H9 (cell line): Measurements from ENCODE around the gene EXOC2. TPM values are rescaled to one million over a fixed set of nuclear protein-coding genes. Genes with fewer than 3 reads are reported as not detected.

Experiments used
- DNase-seq: peaks from one replicate; pipeline ENCODE4 v3.0.0-alpha.2; 2017
- H2AFZ ChIP-seq: one replicate; pipeline ENCODE4 v1.6.1; 2013; ENCODE audit warnings: mild to moderate bottlenecking, low read length, control low read depth, moderate library complexity
- H2AK5ac ChIP-seq: 2 replicates; pipeline ENCODE4 v1.6.1; 2013; ENCODE audit warnings: low read length, control low read depth, mixed read lengths; ENCODE audit not compliant: insufficient read length
- H2BK120ac ChIP-seq: one replicate; pipeline ENCODE4 v1.6.1; 2013; ENCODE audit warnings: low read depth, mild to moderate bottlenecking, low read length, control low read depth, inconsistent platforms; ENCODE audit not compliant: poor library complexity, severe bottlenecking
- H2BK12ac ChIP-seq: 2 replicates; pipeline ENCODE4 v1.6.1; 2013; ENCODE audit warnings: low read length, control low read depth, mixed read lengths, low read depth; ENCODE audit not compliant: insufficient read length
- H2BK15ac ChIP-seq: 2 replicates; pipeline ENCODE4 v1.6.1; 2013; ENCODE audit warnings: low read depth, low read length, control low read depth
- H2BK20ac ChIP-seq: one replicate; pipeline ENCODE4 v1.6.1; 2013; ENCODE audit warnings: low read depth, mild to moderate bottlenecking, low read length, control low read depth, inconsistent platforms; ENCODE audit not compliant: poor library complexity, severe bottlenecking
- H2BK5ac ChIP-seq: 2 replicates; pipeline ENCODE4 v1.6.1; 2013; ENCODE audit warnings: low read length, control low read depth, mixed read lengths; ENCODE audit not compliant: insufficient read length
- H3K14ac ChIP-seq: 2 replicates; pipeline ENCODE4 v1.6.1; 2013; ENCODE audit warnings: low read length, control low read depth; ENCODE audit not compliant: insufficient read depth
- H3K18ac ChIP-seq: 2 replicates; pipeline ENCODE4 v1.6.1; 2013; ENCODE audit warnings: low read depth, mild to moderate bottlenecking, mixed read lengths, low read length, control low read depth; ENCODE audit not compliant: insufficient read length
- H3K23ac ChIP-seq: 2 replicates; pipeline ENCODE4 v1.6.1; 2013; ENCODE audit warnings: low read length, control low read depth, mixed read lengths, low read depth; ENCODE audit not compliant: insufficient read length
- H3K23me2 ChIP-seq: 2 replicates; pipeline ENCODE4 v1.6.1; 2013; ENCODE audit warnings: low read depth, mild to moderate bottlenecking, mixed read lengths, low read length, control low read depth; ENCODE audit not compliant: insufficient read length, poor library complexity, severe bottlenecking
- H3K27ac ChIP-seq: 2 replicates; pipeline ENCODE4 v1.5.1; 2013; ENCODE audit warnings: low read length, control low read depth, mixed read lengths, low read depth; ENCODE audit not compliant: insufficient read length
- H3K27me3 ChIP-seq: 2 replicates; pipeline ENCODE4 v1.6.1; 2013; ENCODE audit warnings: low read length, control low read depth, inconsistent platforms; ENCODE audit not compliant: insufficient read depth
- H3K4ac ChIP-seq: 2 replicates; pipeline ENCODE4 v1.6.1; 2013; ENCODE audit warnings: low read depth, mild to moderate bottlenecking, control low read depth, inconsistent platforms, low read length, moderate library complexity
- H3K4me1 ChIP-seq: 2 replicates; pipeline ENCODE4 v1.6.1; 2013; ENCODE audit warnings: low read length, control low read depth, inconsistent platforms; ENCODE audit not compliant: insufficient read depth
- H3K4me2 ChIP-seq: 2 replicates; pipeline ENCODE4 v1.6.1; 2013; ENCODE audit warnings: low read length, control low read depth, mixed read lengths; ENCODE audit not compliant: insufficient read length, insufficient read depth
- H3K56ac ChIP-seq: 2 replicates; pipeline ENCODE4 v1.6.1; 2013; ENCODE audit warnings: low read depth, mild to moderate bottlenecking, mixed read lengths, low read length, control low read depth; ENCODE audit not compliant: insufficient read length
- H3K79me1 ChIP-seq: 2 replicates; pipeline ENCODE4 v1.6.1; 2013; ENCODE audit warnings: low read depth, mild to moderate bottlenecking, moderate library complexity, low read length, control low read depth, inconsistent platforms; ENCODE audit not compliant: insufficient read depth, poor library complexity, severe bottlenecking
- H3K79me2 ChIP-seq: 2 replicates; pipeline ENCODE4 v1.6.1; 2013; ENCODE audit warnings: low read length, control low read depth, inconsistent platforms; ENCODE audit not compliant: insufficient read depth
- H3K9ac ChIP-seq: 2 replicates; pipeline ENCODE4 v1.6.1; 2013; ENCODE audit warnings: low read length, control low read depth, mixed read lengths; ENCODE audit not compliant: insufficient read length; ENCODE audit errors: extremely low read depth
- H3K9me3 ChIP-seq: one replicate; pipeline ENCODE4 v1.6.1; 2013; ENCODE audit warnings: low read depth, low read length, inconsistent platforms; ENCODE audit not compliant: control insufficient read depth
- H3T11ph ChIP-seq: one replicate; pipeline ENCODE4 v1.6.1; 2013; ENCODE audit warnings: mild to moderate bottlenecking, low read length, control low read depth, inconsistent platforms
- H4K20me1 ChIP-seq: one replicate; pipeline ENCODE4 v1.6.1; 2013; ENCODE audit not compliant: control insufficient read depth, insufficient read length, insufficient read depth
- H4K5ac ChIP-seq: 2 replicates; pipeline ENCODE4 v1.6.1; 2013; ENCODE audit warnings: low read depth, mild to moderate bottlenecking, mixed read lengths, low read length, control low read depth; ENCODE audit not compliant: insufficient read length
- H4K8ac ChIP-seq: replicated peaks from 2 replicates; pipeline ENCODE4 v1.6.1; 2013; ENCODE audit warnings: low read length, control low read depth, mixed read lengths, low read depth; ENCODE audit not compliant: insufficient read length
- H4K91ac ChIP-seq: 2 replicates; pipeline ENCODE4 v1.6.1; 2013; ENCODE audit warnings: low read depth, mild to moderate bottlenecking, moderate library complexity, mixed read lengths, low read length, control low read depth; ENCODE audit not compliant: insufficient read length
- H3K27ac Mint-ChIP-seq, 3 experiments: 2 replicates in 2 of 3; 3 replicates in 1 of 3; pipeline ENCODE4 v1.8.0; 2020 to 2021; ENCODE audit warnings: mixed read lengths in 3 of 3, mild to moderate bottlenecking in 1 of 3, moderate library complexity in 1 of 3
- H3K27me3 Mint-ChIP-seq: 2 replicates; pipeline ENCODE4 v1.8.0; 2021; ENCODE audit warnings: low read depth, mild to moderate bottlenecking, moderate library complexity, mixed read lengths
- H3K36me3 Mint-ChIP-seq, 3 experiments: 2 replicates in 2 of 3; 3 replicates in 1 of 3; pipeline ENCODE4 v1.8.0; 2020 to 2021; ENCODE audit warnings: low read depth in 3 of 3, mixed read lengths in 3 of 3; ENCODE audit not compliant: insufficient read depth in 1 of 3
- H3K4me1 Mint-ChIP-seq, 2 experiments: 2 replicates each; pipeline ENCODE4 v1.8.0; 2020; ENCODE audit warnings: mixed read lengths in 2 of 2
- H3K4me3 Mint-ChIP-seq, 2 experiments: 2 replicates in 1 of 2; 3 replicates in 1 of 2; pipeline ENCODE4 v1.8.0; 2020 to 2021; ENCODE audit warnings: mild to moderate bottlenecking in 2 of 2, mixed read lengths in 2 of 2, moderate library complexity in 1 of 2
- H3K9me3 Mint-ChIP-seq, 2 experiments: 2 replicates in 1 of 2; 3 replicates in 1 of 2; pipeline ENCODE4 v1.8.0; 2020; ENCODE audit warnings: mild to moderate bottlenecking in 2 of 2, mixed read lengths in 2 of 2, moderate library complexity in 1 of 2
- CTCF ChIP-seq: fragments of 200-600 bp; sonication (generic); conservative IDR thresholded peaks from 3 replicates; pipeline ENCODE4 v1.8.0; 2021; ENCODE audit warnings: antibody characterized with exemption, mild to moderate bottlenecking
- WGBS: extraction: QIAGEN DNeasy Blood & Tissue Kit; methylation state at CpG from one replicate; pipeline ENCODE4 v1.1.7; 2013; ENCODE audit warnings: missing lambda C conversion rate, low lambda C conversion rate, mixed read lengths; ENCODE audit not compliant: insufficient read length; ENCODE audit errors: extremely low coverage; 5-methylcytosine and 5-hydroxymethylcytosine counted together
- total RNA-seq: library from RNA; stranded (reverse); gene quantifications from 2 replicates; pipeline ENCODE4 v1.2.1, GENCODE V29; 2021

EXOC2 gene
- total RNA-seq, 1 experiment from 2014 or later: 29.9 TPM

DNA sequence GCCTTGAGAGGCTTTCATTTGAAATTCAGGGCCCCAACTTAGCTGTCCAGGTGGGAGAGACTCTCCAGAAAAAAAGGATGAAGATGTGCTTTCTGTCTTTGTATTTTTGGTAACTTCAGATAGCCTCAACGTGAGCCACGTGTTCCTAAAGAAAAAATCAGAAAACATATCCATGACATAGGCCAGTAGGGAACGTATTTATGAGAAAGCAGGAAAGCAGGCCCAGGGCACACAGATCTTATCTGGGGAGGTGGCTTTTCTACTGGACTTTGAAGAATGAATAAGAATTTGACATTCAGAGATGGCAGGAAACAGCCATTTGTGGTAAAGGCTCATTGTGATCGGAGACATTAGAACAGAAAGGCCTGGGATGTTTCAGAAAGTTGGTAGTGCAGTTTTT lies 21.2 kb upstream of the EXOC2 start:
- H3K27ac Mint-ChIP-seq: no peak overlapping the region
- no peak overlapping the region for H2BK120ac ChIP-seq
- H4K20me1 ChIP-seq: no peaks in the 10 kb centered on the region
- no peaks in the 10 kb centered on the region for H3K79me1 ChIP-seq
- H3K56ac ChIP-seq: no peak overlapping the region
- H3T11ph ChIP-seq: no peak overlapping the region
- no peaks in the 10 kb centered on the region for H3K9me3 ChIP-seq
- no peak for TF ChIP-seq CTCF
- no peaks in the 10 kb centered on the region for H3K79me2 ChIP-seq
- no peak overlapping the region for H2BK20ac ChIP-seq
- H3K27ac ChIP-seq: no peak overlapping the region
- WGBS: no CpG with 5 or more reads among the region's 4 CpGs
- H3K23ac ChIP-seq: no peak overlapping the region
- H4K5ac ChIP-seq: no peak overlapping the region
- peaks cover 21% of the 10 kb centered on the region for H3K27me3 Mint-ChIP-seq
- H3K4me2 ChIP-seq: no peak overlapping the region
- peaks cover 0 to 6% (median 0%) of the 10 kb centered on the region in 3 experiments; a peak in 1 of 7 replicates for H3K36me3 Mint-ChIP-seq
- H2BK15ac ChIP-seq: no peak overlapping the region
- no peak overlapping the region for H4K8ac ChIP-seq
- H2BK12ac ChIP-seq: no peak overlapping the region
- H4K91ac ChIP-seq: no peak overlapping the region
- no peak overlapping the region for H3K4me3 Mint-ChIP-seq
- H3K9me3 Mint-ChIP-seq: no peaks in the 10 kb centered on the region; a peak in 1 of 5 replicates
- no peak overlapping the region for H3K14ac ChIP-seq
- DNase-seq: no peak
- H3K4ac ChIP-seq: no peak overlapping the region
- H2BK5ac ChIP-seq: no peak overlapping the region
- no peak overlapping the region for H2AK5ac ChIP-seq
- peaks cover 14 to 21% of the 10 kb centered on the region in 2 experiments for H3K4me1 Mint-ChIP-seq
- H3K9ac ChIP-seq: no peak overlapping the region
- no peak overlapping the region for H3K18ac ChIP-seq
- no peaks in the 10 kb centered on the region for H3K27me3 ChIP-seq
- H2AFZ ChIP-seq: no peak overlapping the region
- peaks cover 11% of the 10 kb centered on the region for H3K23me2 ChIP-seq
- H3K4me1 ChIP-seq: no peaks in the 10 kb centered on the region; the same call in 1 of the 2 replicates
